IPS-11a (cell line): ENCODE measurements around the gene WASF2.
"Not testable (repeated sequence)": the region's sequence is repeated elsewhere in the genome, so short reads cannot be mapped to it uniquely, and the experiment has no call there.

Experiments
- H3K4me3 ChIP-seq: one replicate; pipeline ENCODE4 v1.5.1; 2013; ENCODE audit warnings: low read depth, low read length, control low read depth

Gene WASF2

GRCh38 chr1:27489973-27490741 is at the start of gene WASF2:
WASF2 (minus strand) TSS chr1:27490167; CDS start chr1:27428890, 61,277 bp downstream.
- H3K4me3 ChIP-seq = peak within 1 kb of the TSS; percentile 92

- no peak overlapping the region for H3K4me3 ChIP-seq
Measured at GRCh38 chr1:27538793-27539192, 48.8 kb upstream of the WASF2 start.

GRCh38 chr1:27538305-27538676 is 48.3 kb upstream of the WASF2 start:
- not testable (repeated sequence) for H3K4me3 ChIP-seq

GRCh38 chr1:27536767-27537166 is 46.8 kb upstream of the WASF2 start:
- H3K4me3 ChIP-seq = no peak overlapping the region

- H3K4me3 ChIP-seq = no peak overlapping the region
Measured at GRCh38 chr1:27536010-27536757, 46.2 kb upstream of the WASF2 start.

GRCh38 chr1:27535386-27535785 is 45.4 kb upstream of the WASF2 start:
- no peak overlapping the region for H3K4me3 ChIP-seq

- no peak overlapping the region for H3K4me3 ChIP-seq
Measured at GRCh38 chr1:27531959-27532685, 42.2 kb upstream of the WASF2 start.

GRCh38 chr1:27530192-27530591 is 40.2 kb upstream of the WASF2 start:
- no peak overlapping the region for H3K4me3 ChIP-seq

- no peak overlapping the region for H3K4me3 ChIP-seq
Measured at GRCh38 chr1:27529704-27530018, 39.7 kb upstream of the WASF2 start.

GRCh38 chr1:27528818-27529703 is 39.1 kb upstream of the WASF2 start:
- no peak overlapping the region for H3K4me3 ChIP-seq

- peak overlapping the region; percentile 43 for H3K4me3 ChIP-seq
Measured at GRCh38 chr1:27527890-27528817, 38.2 kb upstream of the WASF2 start.

- peak overlapping the region; percentile 27 for H3K4me3 ChIP-seq
Measured at GRCh38 chr1:27527223-27527889, 37.4 kb upstream of the WASF2 start.

GRCh38 chr1:27526569-27527222 is 36.7 kb upstream of the WASF2 start:
- H3K4me3 ChIP-seq = no peak overlapping the region

GRCh38 chr1:27525296-27526272 is 35.6 kb upstream of the WASF2 start:
- H3K4me3 ChIP-seq = no peak overlapping the region

GRCh38 chr1:27523337-27524020 is 33.5 kb upstream of the WASF2 start:
- H3K4me3 ChIP-seq = no peak overlapping the region

- H3K4me3 ChIP-seq = no peak overlapping the region
Measured at GRCh38 chr1:27522432-27523336, 32.7 kb upstream of the WASF2 start.
